Measurements from ENCODE around the gene PCGF5. TPM values are rescaled to one million over a fixed set of nuclear protein-coding genes. Genes with fewer than 3 reads are reported as not detected.

Gene PCGF5
- polyA plus RNA-seq, 1 of the 3 experiments (the other 2 are of a cell fraction), result 14.5 TPM

GRCh38 chr10:91290607-91291006 is 70.1 kb downstream of the PCGF5 start:
- H3K9me3 ChIP-seq, result no peaks in the 10 kb centered on the region
- ChIA-PET POLR2A (no interaction called here), CTCF (interaction anchor here (8.2 kb wide), 1 partner anchor 8 kb away, joined by 71 read pairs; no protein-coding TSS in a partner anchor)
- H3K27me3 ChIP-seq (ENCODE audit: insufficient read depth), result no peaks in the 10 kb centered on the region
- 91% methylated on average over 5 of the region's 5 CpGs for WGBS (ENCODE audit: low lambda C conversion rate)
- no peak for DNase-seq
- no peak overlapping the region for H3K9ac ChIP-seq
- no peaks in the 10 kb centered on the region for H3K79me2 ChIP-seq (ENCODE audit: insufficient read depth)
- TF ChIP-seq GATA2 (CRISPR knock-in tag; IDR thresholded peaks at IDR 0.05), result no peak
- no peak for TF ChIP-seq RAD21 (IDR thresholded peaks at IDR 0.05; ENCODE audit: low read length)
- TF ChIP-seq CHD2 (IDR thresholded peaks at IDR 0.05; ENCODE audit: low read length, partially characterized antibody), result no peak
- no peak for TF ChIP-seq TEAD4 (IDR thresholded peaks at IDR 0.05; ENCODE audit: borderline replicate concordance, insufficient read depth)
- TF ChIP-seq ELF1 (IDR thresholded peaks at IDR 0.05), result no peak
- no peak for TF ChIP-seq NRF1 (IDR thresholded peaks at IDR 0.05; ENCODE audit: low read depth, low read length)
- TF ChIP-seq PBX3 (IDR thresholded peaks at IDR 0.05), result no peak
- H2AFZ ChIP-seq (ENCODE audit: low read depth), result no peak overlapping the region
- no peak overlapping the region for H3K4me3 ChIP-seq (ENCODE audit: low read depth in 2 of 2, low read length in 1 of 2)
- H3K4me1 ChIP-seq (ENCODE audit: control insufficient read depth in 1 of 2, insufficient read depth in 2 of 2, low read depth in 1 of 2, low read length in 1 of 2), result peaks cover 0 to 14% of the 10 kb centered on the region in 2 experiments
- no peaks in the 10 kb centered on the region for H3F3A ChIP-seq (replicated peaks; ENCODE audit: insufficient read depth)
- no peaks in the 10 kb centered on the region for H3K9me2 ChIP-seq
- H4K20me1 ChIP-seq (ENCODE audit: insufficient read depth), result no peaks in the 10 kb centered on the region
- no peaks in the 10 kb centered on the region for H3K36me3 ChIP-seq (replicated peaks in 1 of 2; ENCODE audit: control insufficient read depth in 1 of 2, insufficient read depth in 2 of 2, low read length in 1 of 2)
- H3K4me2 ChIP-seq, result no peak overlapping the region
- no peak overlapping the region for H3K27ac ChIP-seq (ENCODE audit: low read depth in 2 of 2, low read length in 1 of 2)

- TF ChIP-seq TCF12 (IDR thresholded peaks at IDR 0.05) (peak; percentile 29; the same call in 1 of the 2 replicates), ZBTB33 (IDR thresholded peaks at IDR 0.05; ENCODE audit: borderline replicate concordance, low read depth) (no peak), MXI1 (IDR thresholded peaks at IDR 0.05; ENCODE audit: low read depth, low read length) (no peak), TEAD4 (IDR thresholded peaks at IDR 0.05; ENCODE audit: borderline replicate concordance, insufficient read depth) (no peak), USF2 (IDR thresholded peaks at IDR 0.05; ENCODE audit: borderline replicate concordance, low read depth, low read length) (no peak), EP300 (IDR thresholded peaks at IDR 0.05; ENCODE audit: borderline replicate concordance in 1 of 2, low read depth in 1 of 2, low read length in 1 of 2) (0 out of 4 replicates have a peak, but pooled peaks of 1 of the 2 experiments have one; percentile 13), RAD21 (IDR thresholded peaks at IDR 0.05; ENCODE audit: low read length) (no peak), TAF1 (IDR thresholded peaks at IDR 0.05; ENCODE audit: borderline replicate concordance, low read depth, low read length) (no peak), USF1 (IDR thresholded peaks at IDR 0.05; ENCODE audit: borderline replicate concordance, low read depth) (no peak), EZH2phosphoT487 (IDR thresholded peaks at IDR 0.05; ENCODE audit: borderline replicate concordance, low read depth) (no peak), JUND (IDR thresholded peaks at IDR 0.05) (no peak), PBX3 (IDR thresholded peaks at IDR 0.05) (peak; percentile 47), MEF2A (IDR thresholded peaks at IDR 0.05; ENCODE audit: borderline replicate concordance, low read depth) (no peak), MAX (IDR thresholded peaks at IDR 0.05; ENCODE audit: low read depth) (no peak), YY1 (IDR thresholded peaks at IDR 0.05; ENCODE audit: low read depth) (no peak), FOXM1 (IDR thresholded peaks at IDR 0.05; ENCODE audit: low read depth) (no peak)
- H3F3A ChIP-seq (replicated peaks; ENCODE audit: insufficient read depth), result peaks cover 7% of the 10 kb centered on the region
- peaks cover 9 to 18% of the 10 kb centered on the region in 2 experiments for H3K4me1 ChIP-seq (ENCODE audit: control insufficient read depth in 1 of 2, insufficient read depth in 2 of 2, low read depth in 1 of 2, low read length in 1 of 2)
Measured at GRCh38 chr10:91294134-91294906, 73.9 kb downstream of the PCGF5 start.

More at GRCh38 chr10:91294134-91294906, 73.9 kb downstream of the PCGF5 start:
- H3K36me3 ChIP-seq (replicated peaks in 1 of 2; ENCODE audit: control insufficient read depth in 1 of 2, insufficient read depth in 2 of 2, low read length in 1 of 2), result no peaks in the 10 kb centered on the region
- H3K27ac ChIP-seq (ENCODE audit: low read depth in 2 of 2, low read length in 1 of 2), result peak overlapping the region in 1 of 2 experiments; percentile 25; a peak in 1 of 4 replicates
- no peaks in the 10 kb centered on the region for H4K20me1 ChIP-seq (ENCODE audit: insufficient read depth)
- WGBS (ENCODE audit: low lambda C conversion rate), result 60% methylated on average over 3 of the region's 3 CpGs
- no peak overlapping the region for H3K4me3 ChIP-seq (ENCODE audit: low read depth in 2 of 2, low read length in 1 of 2)
- ChIA-PET CTCF (interaction anchor here (0.6 to 1.8 kb wide), 9 partner anchors 24 to 619 kb away, joined by 3 to 8 read pairs (median 3); no protein-coding TSS in a partner anchor), POLR2A (interaction anchor here (0.7 kb wide), 1 partner anchor 129 kb away, joined by 3 read pairs; no protein-coding TSS in a partner anchor)
- H3K79me2 ChIP-seq (ENCODE audit: insufficient read depth), result no peaks in the 10 kb centered on the region
- H2AFZ ChIP-seq (ENCODE audit: low read depth), result no peak overlapping the region
- no peaks in the 10 kb centered on the region for H3K9me2 ChIP-seq
- no peak overlapping the region for H3K9ac ChIP-seq
- no peak for DNase-seq
- H3K27me3 ChIP-seq (ENCODE audit: insufficient read depth), result no peaks in the 10 kb centered on the region
- H3K9me3 ChIP-seq, result no peaks in the 10 kb centered on the region
- peak overlapping the region; percentile 17; the same call in 1 of the 2 replicates for H3K4me2 ChIP-seq
